Measurements from ENCODE around the gene HERPUD1. TPM values are rescaled to one million over a fixed set of nuclear protein-coding genes. Genes with fewer than 3 reads are reported as not detected.

The HERPUD1 gene
- total and polyA plus RNA-seq, 2 of the 13 experiments (the other 11 are each of a cell fraction or from before 2014, with no cell fraction given): 96.2 to 323 TPM

- no peak for TF ChIP-seq ELF1 (CRISPR knock-in tag; IDR thresholded peaks at IDR 0.05)
- TF ChIP-seq MBD4 (IDR thresholded peaks at IDR 0.05; ENCODE audit: borderline replicate concordance, low read length): no peak
- TF ChIP-seq ZNF546 (CRISPR knock-in tag; conservative IDR thresholded peaks at IDR 0.05): no peak
- TF ChIP-seq ZBTB46 (CRISPR knock-in tag; IDR thresholded peaks at IDR 0.05; ENCODE audit: borderline replicate concordance): no peak
- peak; percentile 48; the same call in 1 of the 2 replicates for TF ChIP-seq ZNF615 (CRISPR knock-in tag; IDR thresholded peaks at IDR 0.05; ENCODE audit: borderline replicate concordance)
- TF ChIP-seq HOXA9 (CRISPR knock-in tag; IDR thresholded peaks at IDR 0.05; ENCODE audit: borderline replicate concordance): no peak
- no peak for TF ChIP-seq ZNF260 (CRISPR knock-in tag; IDR thresholded peaks at IDR 0.05; ENCODE audit: borderline replicate concordance, low read depth)
- TF ChIP-seq KMT2A (CRISPR knock-in tag; IDR thresholded peaks at IDR 0.05): 0 out of 2 replicates have a peak, but pooled peaks have one; percentile 12
- peak; percentile 56; the same call in 1 of the 2 replicates for TF ChIP-seq ZMYM2 (CRISPR knock-in tag; IDR thresholded peaks at IDR 0.05)
- TF ChIP-seq IRF9 (CRISPR knock-in tag; IDR thresholded peaks at IDR 0.05; ENCODE audit: borderline replicate concordance): no peak
- TF ChIP-seq ZNF407 (CRISPR knock-in tag; IDR thresholded peaks at IDR 0.05; ENCODE audit: not compliant biosample characterization): no peak
- TF ChIP-seq NFE2 (CRISPR knock-in tag; IDR thresholded peaks at IDR 0.05): no peak
- peak; percentile 51; the same call in 1 of the 2 replicates for TF ChIP-seq KDM4B (CRISPR knock-in tag; IDR thresholded peaks at IDR 0.05)
- TF ChIP-seq NR0B2 (CRISPR knock-in tag; IDR thresholded peaks at IDR 0.05): no peak
- TF ChIP-seq NCOR1 (IDR thresholded peaks at IDR 0.05; ENCODE audit: borderline replicate concordance, low read length): no peak
- TF ChIP-seq TEF (CRISPR knock-in tag; IDR thresholded peaks at IDR 0.05): no peak
Measured at GRCh38 chr16:56950881-56951771, 19.2 kb downstream of the HERPUD1 start (continued).
